Dermis microvascular lymphatic vessel endothelial cell (primary cell): ENCODE data around the gene HP. TPM values are rescaled to one million over a fixed set of nuclear protein-coding genes. Genes with fewer than 3 reads are reported as not detected.
A peak's percentile ranks its signal among the peaks of the same experiment; 100 is the strongest.

Experiments
- DNase-seq, 2 donors: peaks; one replicate each; pipeline versions ENCODE4 v3.0.0 to v3.0.0-alpha.2; 2010; ENCODE audit warnings: low read depth in 2 of 2
- total RNA-seq: library from RNA; depleted of rRNA; stranded (reverse); fragments of >200 nt; gene quantifications from 2 replicates; pipeline ENCODE4 v1.2.1, GENCODE V29; 2014

The HP gene
- total RNA-seq, 1 donor from 2014 or later = not detected

GRCh38 chr16:72083778-72084404, 29.6 kb downstream of the HP start:
- no peak for DNase-seq

GRCh38 chr16:72084445-72084844, 30.1 kb downstream of the HP start:
- no peak for DNase-seq

GRCh38 chr16:72085002-72085401, 30.7 kb downstream of the HP start:
- no peak for DNase-seq

- DNase-seq = no peak
Observed at GRCh38 chr16:72091217-72091616, 36.9 kb downstream of the HP start.

- peak; percentile 29 to 68 for DNase-seq
Observed at GRCh38 chr16:72092832-72093447, 38.6 kb downstream of the HP start.

- peak; percentile 99 for DNase-seq
Observed at GRCh38 chr16:72093448-72094265, 39.4 kb downstream of the HP start, which contains the start of the genes DHX38 and TXNL4B. Gene DHX38 (plus strand): TSS chr16:72093847. CDS start chr16:72096158, 2,311 bp downstream. Gene TXNL4B (minus strand): TSS chr16:72093620. CDS start chr16:72090749, 2,871 bp downstream.

GRCh38 chr16:72094266-72094610, 39.9 kb downstream of the HP start:
- DNase-seq = peak in 1 of 2 donors; percentile 28

- DNase-seq = no peak
Observed at GRCh38 chr16:72098936-72099335, 44.6 kb downstream of the HP start.

- DNase-seq = peak; percentile 62 to 73
Observed at GRCh38 chr16:72099377-72099818, 45.1 kb downstream of the HP start.

GRCh38 chr16:72101195-72101594, 46.9 kb downstream of the HP start:
- DNase-seq = no peak

GRCh38 chr16:72104905-72105304, 50.6 kb downstream of the HP start:
- no peak for DNase-seq

- DNase-seq = no peak
Observed at GRCh38 chr16:72105978-72106377, 51.7 kb downstream of the HP start.

GRCh38 chr16:72107371-72107770, 53.1 kb downstream of the HP start:
- DNase-seq = no peak

GRCh38 chr16:72108353-72109102, 54.2 kb downstream of the HP start:
- DNase-seq = no peak

GRCh38 chr16:72109300-72109699, 55.0 kb downstream of the HP start:
- no peak for DNase-seq

GRCh38 chr16:72109966-72110530, 55.7 kb downstream of the HP start:
- no peak for DNase-seq

Other genes starting within 250 kb of the HP start
- 45.1 and 53.7 TPM in 2 replicates for gene AP1G1, start 245.7 kb upstream of the HP start, total RNA-seq
- 12.3 and 18.7 TPM in 2 replicates for gene ATXN1L, start 208.5 kb upstream of the HP start, total RNA-seq
- gene ZNF821, start 170.3 kb upstream of the HP start, total RNA-seq = 5.3 and 6.8 TPM in 2 replicates
- 118 and 153 TPM in 2 replicates for gene IST1, start 159.0 kb upstream of the HP start, total RNA-seq
- under 0.01 TPM in 2 replicates for gene PKD1L3, start 54.1 kb upstream of the HP start, total RNA-seq
- 3.5 and 4.0 TPM in 2 replicates for gene DHODH, start 45.8 kb upstream of the HP start, total RNA-seq
- not detected in 2 replicates for gene HPR, start 8.7 kb downstream of the HP start, total RNA-seq
- gene TXNL4B, start 39.1 kb downstream of the HP start, total RNA-seq = 4.9 and 6.4 TPM in 2 replicates
- 64.6 and 74.7 TPM in 2 replicates for gene DHX38, start 39.3 kb downstream of the HP start, total RNA-seq
- gene PMFBP1, start 117.7 kb downstream of the HP start, total RNA-seq = under 0.01 TPM in 2 replicates